Chondrocyte (in vitro differentiated cells): ENCODE data around the gene SLC22A14. TPM values are rescaled to one million over a fixed set of nuclear protein-coding genes. Genes with fewer than 3 reads are reported as not detected.
"Not testable (repeated sequence)": the region's sequence is repeated elsewhere in the genome, so short reads cannot be mapped to it uniquely, and the experiment has no call there.

Source experiments
- DNase-seq: peaks from one replicate; pipeline ENCODE4 v3.0.0; 2021; ENCODE audit warnings: mixed read lengths, low spot score
- H3K27ac Mint-ChIP-seq: one replicate; pipeline ENCODE4 v1.8.0; 2021; ENCODE audit warnings: mild to moderate bottlenecking, moderate library complexity, mixed read lengths; ENCODE audit not compliant: unreplicated experiment
- H3K27me3 Mint-ChIP-seq: 2 replicates; pipeline ENCODE4 v1.8.0; 2021; ENCODE audit warnings: low read depth, mixed read lengths
- H3K36me3 Mint-ChIP-seq: 2 replicates; pipeline ENCODE4 v1.8.0; 2021; ENCODE audit warnings: low read depth, mixed read lengths
- H3K4me1 Mint-ChIP-seq: 2 replicates; pipeline ENCODE4 v1.8.0; 2021; ENCODE audit warnings: low read depth, mild to moderate bottlenecking, mixed read lengths
- H3K4me3 Mint-ChIP-seq: one replicate; pipeline ENCODE4 v1.8.0; 2021; ENCODE audit warnings: mild to moderate bottlenecking, moderate library complexity, mixed read lengths; ENCODE audit not compliant: unreplicated experiment
- H3K9me3 Mint-ChIP-seq: 2 replicates; pipeline ENCODE4 v1.8.0; 2021; ENCODE audit warnings: low read depth, mixed read lengths
- total RNA-seq: library from RNA; stranded (reverse); gene quantifications from 3 replicates; pipeline ENCODE4 v1.2.1, GENCODE V29; 2021
- TF ChIP-seq, protein P1 (sequence below): fragments of 200-600 bp; sonication (generic); IDR thresholded peaks from 2 replicates; pipeline ENCODE4 v1.5.0; 2021; ENCODE audit warnings: antibody characterized with exemption, mild to moderate bottlenecking, moderate library complexity

The SLC22A14 gene
- total RNA-seq, 1 donor from 2014 or later, result 0.75 TPM

DNA sequence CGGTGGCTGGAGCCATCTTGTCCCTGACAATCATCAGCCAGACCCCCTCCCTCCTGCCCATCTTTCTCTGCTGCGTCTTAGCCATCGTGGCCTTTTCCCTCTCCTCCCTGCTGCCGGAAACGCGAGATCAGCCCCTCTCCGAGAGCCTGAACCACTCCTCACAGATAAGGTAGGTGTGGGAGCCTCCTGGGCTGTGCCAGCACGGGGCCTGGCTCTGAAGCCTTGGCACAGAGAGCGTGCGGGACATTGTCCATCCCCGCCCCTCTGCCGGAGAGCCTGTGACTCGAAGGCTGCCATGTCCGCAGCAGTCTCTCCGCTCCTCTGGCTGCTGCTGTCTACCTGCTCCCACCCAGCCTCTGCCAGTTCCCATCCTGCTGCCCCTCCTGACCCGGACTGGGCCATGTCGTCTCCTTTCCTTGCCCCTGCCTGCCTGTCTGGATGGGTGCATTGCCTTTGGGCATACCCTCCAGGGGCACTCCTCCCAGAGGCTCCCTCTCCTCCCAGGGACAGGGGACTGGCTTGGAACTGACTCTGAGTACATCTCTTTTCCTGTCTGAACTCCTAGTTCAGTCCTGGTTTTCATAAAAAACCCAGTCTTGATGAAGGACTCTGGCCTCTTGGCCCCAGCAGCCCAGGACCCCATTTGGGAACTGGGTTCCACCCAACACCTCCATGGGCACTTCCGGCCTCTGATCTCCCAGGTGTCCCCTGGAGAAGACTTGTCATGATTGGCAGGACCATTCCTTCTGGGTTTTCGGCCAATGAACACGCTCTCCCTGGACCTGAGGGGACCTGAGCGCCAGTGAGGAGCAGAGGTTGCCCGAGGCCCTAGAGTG is 34.5 kb downstream of the SLC22A14 start:
- DNase-seq, result no peak
- no peaks in the 10 kb centered on the region for H3K4me1 Mint-ChIP-seq

DNA sequence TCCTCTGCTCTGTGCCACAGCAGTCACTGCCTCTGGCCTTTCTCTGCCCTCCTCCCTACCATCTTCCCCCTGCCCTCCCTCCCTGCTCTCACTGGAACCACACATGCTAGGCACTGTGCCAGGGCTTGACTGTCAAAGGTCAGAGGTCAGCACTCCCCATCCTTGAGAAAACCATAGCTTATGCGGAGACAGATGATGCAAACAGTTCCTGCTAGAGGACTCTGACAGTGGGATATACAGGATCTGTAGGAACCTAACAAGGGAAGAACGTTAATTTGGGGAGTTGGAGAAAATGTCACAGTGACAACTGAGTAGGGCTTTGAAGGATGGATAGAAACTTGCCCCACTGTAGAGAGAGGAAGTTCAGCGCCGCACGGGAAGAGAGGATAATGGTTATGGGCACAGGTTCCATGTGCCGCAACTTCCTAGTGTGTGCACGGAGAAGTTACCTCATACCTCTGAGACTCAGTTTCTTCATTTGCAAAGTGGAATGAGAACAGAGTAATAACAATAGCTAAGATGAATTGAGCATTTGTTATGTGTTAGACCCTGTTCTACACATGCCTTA is 35.2 kb downstream of the SLC22A14 start:
- Mint-ChIP-seq H3K27ac (no peak overlapping the region), H3K27me3 (no peaks in the 10 kb centered on the region), H3K4me1 (no peaks in the 10 kb centered on the region), H3K4me3 (no peak overlapping the region), H3K9me3 (no peaks in the 10 kb centered on the region), H3K36me3 (peaks cover 12% of the 10 kb centered on the region)
- DNase-seq, result no peak
- TF ChIP-seq, protein P1, sequence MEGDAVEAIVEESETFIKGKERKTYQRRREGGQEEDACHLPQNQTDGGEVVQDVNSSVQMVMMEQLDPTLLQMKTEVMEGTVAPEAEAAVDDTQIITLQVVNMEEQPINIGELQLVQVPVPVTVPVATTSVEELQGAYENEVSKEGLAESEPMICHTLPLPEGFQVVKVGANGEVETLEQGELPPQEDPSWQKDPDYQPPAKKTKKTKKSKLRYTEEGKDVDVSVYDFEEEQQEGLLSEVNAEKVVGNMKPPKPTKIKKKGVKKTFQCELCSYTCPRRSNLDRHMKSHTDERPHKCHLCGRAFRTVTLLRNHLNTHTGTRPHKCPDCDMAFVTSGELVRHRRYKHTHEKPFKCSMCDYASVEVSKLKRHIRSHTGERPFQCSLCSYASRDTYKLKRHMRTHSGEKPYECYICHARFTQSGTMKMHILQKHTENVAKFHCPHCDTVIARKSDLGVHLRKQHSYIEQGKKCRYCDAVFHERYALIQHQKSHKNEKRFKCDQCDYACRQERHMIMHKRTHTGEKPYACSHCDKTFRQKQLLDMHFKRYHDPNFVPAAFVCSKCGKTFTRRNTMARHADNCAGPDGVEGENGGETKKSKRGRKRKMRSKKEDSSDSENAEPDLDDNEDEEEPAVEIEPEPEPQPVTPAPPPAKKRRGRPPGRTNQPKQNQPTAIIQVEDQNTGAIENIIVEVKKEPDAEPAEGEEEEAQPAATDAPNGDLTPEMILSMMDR, result no peak

More for the DNA sequence above, 34.5 kb downstream of the SLC22A14 start:
- H3K27me3 Mint-ChIP-seq, result no peaks in the 10 kb centered on the region
- TF ChIP-seq, protein P1, result no peak
- no peak overlapping the region for H3K27ac Mint-ChIP-seq
- H3K9me3 Mint-ChIP-seq, result no peaks in the 10 kb centered on the region
- H3K36me3 Mint-ChIP-seq, result peaks cover 14% of the 10 kb centered on the region
- H3K4me3 Mint-ChIP-seq, result no peak overlapping the region

DNA sequence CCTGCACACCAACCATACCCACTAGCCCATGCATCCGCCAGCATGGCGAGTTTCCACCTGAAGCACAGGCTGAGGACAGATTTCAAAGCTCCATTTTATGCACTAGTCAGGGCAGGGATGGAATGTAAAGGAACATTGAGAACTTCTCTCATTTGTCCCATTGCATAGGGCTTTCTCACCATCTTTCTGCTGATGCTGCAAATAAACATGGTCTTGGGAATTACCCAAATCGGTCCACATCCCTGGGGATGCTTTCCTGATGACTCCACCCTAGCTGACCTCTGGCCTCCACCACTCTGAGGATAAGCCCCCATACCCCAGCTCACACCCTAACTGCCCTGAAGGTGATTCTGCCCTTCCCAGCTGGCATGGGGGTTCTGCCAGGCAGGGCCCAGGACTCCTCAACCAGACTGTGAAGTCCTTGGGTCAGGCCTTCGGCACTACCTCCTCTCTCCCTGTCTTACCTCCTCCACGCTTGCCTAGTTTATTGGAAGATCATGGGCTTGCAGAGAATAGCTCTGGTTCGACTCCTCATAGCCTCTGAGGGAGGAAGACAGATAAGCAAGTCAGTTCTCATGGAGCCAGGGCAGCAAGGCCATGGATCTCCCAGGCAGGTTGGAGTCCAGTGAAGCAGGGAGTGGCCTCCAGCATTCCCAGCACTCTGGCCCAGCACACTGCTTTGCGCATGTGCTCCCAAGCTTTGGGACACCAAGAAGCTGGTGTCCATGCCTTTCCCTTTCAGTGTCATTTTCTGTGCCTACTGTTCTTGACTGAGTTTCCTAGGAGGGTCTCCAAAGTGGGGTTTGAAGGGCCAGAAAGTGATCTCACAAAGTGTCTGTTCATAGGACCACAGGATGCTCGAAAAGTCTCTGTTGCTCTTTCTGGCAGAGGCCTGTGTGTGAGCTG is 36.9 kb downstream of the SLC22A14 start:
- TF ChIP-seq, protein P1, result no peak
- Mint-ChIP-seq H3K9me3 (peaks cover 6% of the 10 kb centered on the region), H3K4me3 (no peak overlapping the region), H3K36me3 (peaks cover 10% of the 10 kb centered on the region), H3K27ac (no peak overlapping the region), H3K27me3 (no peaks in the 10 kb centered on the region), H3K4me1 (no peaks in the 10 kb centered on the region)
- DNase-seq, result no peak

DNA sequence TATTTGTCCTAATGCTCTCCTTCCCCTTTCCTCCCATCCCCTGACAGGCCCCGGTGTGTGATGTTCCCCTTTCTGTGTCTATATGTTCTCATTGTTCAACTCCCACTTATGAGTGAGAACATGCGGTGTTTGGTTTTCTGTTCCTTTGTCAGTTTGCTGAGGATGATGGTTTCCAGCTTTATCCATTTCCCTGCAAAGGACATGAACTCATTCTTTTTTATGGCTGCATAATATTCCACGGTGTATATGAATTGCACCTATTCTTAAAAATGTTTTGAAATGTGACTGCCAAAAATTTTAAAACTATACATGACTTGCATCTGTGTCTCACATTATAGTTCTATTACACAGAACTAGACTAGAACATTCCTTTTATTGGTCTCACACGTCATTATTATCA is 38.5 kb downstream of the SLC22A14 start:
- H3K9me3 Mint-ChIP-seq, DNase-seq, H3K4me3 Mint-ChIP-seq: not testable (repeated sequence)

DNA sequence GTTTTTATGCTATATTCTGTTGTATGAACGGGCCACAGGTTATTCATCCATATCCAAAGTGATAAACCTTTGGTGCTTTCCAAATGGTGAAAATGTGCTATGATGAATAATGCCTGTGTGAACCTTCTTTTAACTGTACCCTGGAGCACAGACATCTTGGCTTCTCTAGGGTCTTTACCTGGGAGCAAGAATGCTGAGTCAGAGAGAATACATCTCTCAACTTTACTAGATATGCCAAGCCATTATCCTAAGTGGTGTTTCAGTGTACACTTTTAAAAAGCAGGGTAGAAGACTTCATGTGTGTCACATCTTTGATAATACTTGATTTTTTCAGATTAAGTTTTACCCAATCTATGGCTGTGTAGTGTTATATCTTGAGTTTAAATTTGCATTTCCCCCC is 41.0 kb downstream of the SLC22A14 start:
- DNase-seq, result no peak
- H3K27ac Mint-ChIP-seq, result no peak overlapping the region
- TF ChIP-seq, protein P1, result no peak
- H3K27me3 Mint-ChIP-seq, result no peaks in the 10 kb centered on the region
- no peak overlapping the region for H3K4me3 Mint-ChIP-seq
- peaks cover 7% of the 10 kb centered on the region for H3K36me3 Mint-ChIP-seq
- peaks cover 6% of the 10 kb centered on the region for H3K4me1 Mint-ChIP-seq
- peaks cover 13% of the 10 kb centered on the region for H3K9me3 Mint-ChIP-seq

More for the DNA sequence above, 38.5 kb downstream of the SLC22A14 start:
- H3K36me3 Mint-ChIP-seq, H3K4me1 Mint-ChIP-seq, H3K27ac Mint-ChIP-seq, H3K27me3 Mint-ChIP-seq: not testable (repeated sequence)
